Peyer's patch (tissue), 4 donors: ENCODE data around the gene MAP4K1. TPM values are rescaled to one million over a fixed set of nuclear protein-coding genes. Genes with fewer than 3 reads are reported as not detected.
"Not testable (repeated sequence)": the region's sequence is repeated elsewhere in the genome, so short reads cannot be mapped to it uniquely, and the experiment has no call there.

Experiments used
- DNase-seq, 3 donors: peaks; one replicate each; pipeline ENCODE4 v3.0.0-alpha.2; 2017 to 2019
- H3K27ac ChIP-seq, 4 donors: fragments of 200-600 bp; sonication (generic); one replicate each; pipeline ENCODE4 v1.5.1; 2016 to 2019
- H3K27me3 ChIP-seq, 2 donors: fragments of 200-600 bp; sonication (generic); one replicate each; pipeline ENCODE4 v1.5.1; 2019
- H3K36me3 ChIP-seq, 3 donors: fragments of 200-600 bp; sonication (generic); one replicate each; pipeline ENCODE4 v1.5.1; 2016 to 2019
- H3K4me1 ChIP-seq, 4 donors: fragments of 200-600 bp; sonication (generic); one replicate each; pipeline ENCODE4 v1.5.1; 2016 to 2019
- H3K4me3 ChIP-seq, 4 donors: fragments of 200-600 bp; sonication (generic); 1 replicate in 3 of 4; 2 replicates in 1 of 4; pipeline ENCODE4 v1.5.1; 2016 to 2019; ENCODE audit warnings: mild to moderate bottlenecking in 1 of 4
- H3K9me3 ChIP-seq, 4 donors: fragments of 200-600 bp; sonication (generic); one replicate each; pipeline ENCODE4 v1.5.1; 2016 to 2019; ENCODE audit warnings: mild to moderate bottlenecking in 1 of 4
- CTCF ChIP-seq, 6 experiments: fragments of 450-650 bp in 4 of 6; fragments of 200-600 bp in 2 of 6; sonication (generic) in 1 of 6; IDR thresholded peaks; one replicate each; pipeline ENCODE4 v1.5.1; 2017 to 2019; ENCODE audit warnings: antibody characterized with exemption in 6 of 6, mild to moderate bottlenecking in 3 of 6, moderate library complexity in 1 of 6
- POLR2A ChIP-seq, 2 donors: fragments of 450-650 bp; IDR thresholded peaks; one replicate each; pipeline ENCODE4 v1.5.1; 2017; ENCODE audit warnings: antibody characterized with exemption in 2 of 2, mild to moderate bottlenecking in 2 of 2, moderate library complexity in 2 of 2
- total RNA-seq, 4 donors: library from RNA; depleted of rRNA; stranded (reverse); fragments of >200 nt; gene quantifications; one replicate each; pipeline ENCODE4 v1.1.0, GENCODE V29; 2016

MAP4K1 gene
- total RNA-seq, 4 donors from 2014 or later: 7.0 to 116 (median 10.4) TPM

- no peak overlapping the region for H3K4me3 ChIP-seq
Measured at GRCh38 chr19:38583219-38583984, 34.4 kb downstream of the MAP4K1 start.

DNA sequence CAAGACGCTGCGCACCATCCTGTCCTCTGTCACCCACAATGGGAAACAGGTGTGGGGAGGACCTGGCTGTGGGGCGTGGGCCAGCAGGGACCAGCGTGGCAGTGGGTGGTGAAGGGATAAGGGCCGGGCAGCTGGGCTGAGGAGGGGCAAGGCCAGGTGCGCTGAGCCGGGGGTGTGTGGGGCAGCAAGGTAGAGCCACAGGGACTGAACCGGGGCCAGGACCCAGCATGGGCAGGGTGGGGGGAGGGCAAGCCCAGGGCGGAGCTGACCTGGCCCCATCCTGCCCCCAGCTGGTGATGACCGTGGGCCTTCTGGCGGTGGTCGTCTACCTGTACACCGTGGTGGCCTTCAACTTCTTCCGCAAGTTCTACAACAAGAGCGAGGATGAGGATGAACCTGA lies 37.7 kb downstream of the MAP4K1 start:
- Histone ChIP-seq H3K27ac (no peak overlapping the region), H3K4me1 (no peaks in the 10 kb centered on the region), H3K9me3 (no peaks in the 10 kb centered on the region), H3K4me3 (no peak overlapping the region), H3K27me3 (no peaks in the 10 kb centered on the region), H3K36me3 (no peaks in the 10 kb centered on the region)
- TF ChIP-seq POLR2A (IDR thresholded peaks at IDR 0.05) (no peak), CTCF (IDR thresholded peaks at IDR 0.05) (no peak)
- DNase-seq: no peak

More at GRCh38 chr19:38583219-38583984, 34.4 kb downstream of the MAP4K1 start:
- TF ChIP-seq POLR2A (IDR thresholded peaks at IDR 0.05) (no peak), CTCF (IDR thresholded peaks at IDR 0.05) (no peak)
- no peaks in the 10 kb centered on the region for H3K9me3 ChIP-seq
- H3K4me1 ChIP-seq: no peaks in the 10 kb centered on the region
- peak in 2 of 3 donors; percentile 59 to 63 for DNase-seq
- no peaks in the 10 kb centered on the region for H3K36me3 ChIP-seq
- H3K27me3 ChIP-seq: no peaks in the 10 kb centered on the region
- H3K27ac ChIP-seq: peak overlapping the region in 1 of 4 donors; percentile 72

DNA sequence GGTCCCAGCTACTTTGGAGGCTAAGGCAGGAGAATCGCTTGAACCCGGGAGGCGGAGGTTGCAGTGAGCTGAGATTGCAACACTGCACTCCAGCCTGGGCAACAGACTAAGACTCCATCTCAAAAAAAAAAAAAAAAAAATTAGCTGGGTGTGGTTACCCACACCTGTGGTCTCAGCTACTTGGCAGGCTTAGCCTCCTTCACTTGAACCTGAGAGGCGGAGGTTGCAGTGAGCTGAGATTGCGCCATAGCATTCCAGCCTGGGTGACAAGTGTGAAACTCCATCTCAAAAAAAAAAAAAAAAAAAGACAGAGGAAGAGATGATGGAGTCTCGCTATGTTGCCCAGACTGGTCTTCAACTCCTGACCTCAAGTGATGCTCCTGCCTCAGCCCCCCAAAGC lies 38.4 kb downstream of the MAP4K1 start:
- not testable (repeated sequence) for H3K9me3 ChIP-seq, H3K4me3 ChIP-seq, H3K27me3 ChIP-seq, H3K27ac ChIP-seq, H3K36me3 ChIP-seq, H3K4me1 ChIP-seq, DNase-seq

- H3K9me3 ChIP-seq: no peaks in the 10 kb centered on the region
- no peak for DNase-seq
- no peaks in the 10 kb centered on the region for H3K36me3 ChIP-seq
- H3K4me1 ChIP-seq: no peaks in the 10 kb centered on the region
- no peaks in the 10 kb centered on the region for H3K27me3 ChIP-seq
- TF ChIP-seq POLR2A (IDR thresholded peaks at IDR 0.05) (no peak), CTCF (IDR thresholded peaks at IDR 0.05) (no peak)
- no peak overlapping the region for H3K27ac ChIP-seq
- no peak overlapping the region for H3K4me3 ChIP-seq
Measured at GRCh38 chr19:38577826-38578225, 39.9 kb downstream of the MAP4K1 start.

DNA sequence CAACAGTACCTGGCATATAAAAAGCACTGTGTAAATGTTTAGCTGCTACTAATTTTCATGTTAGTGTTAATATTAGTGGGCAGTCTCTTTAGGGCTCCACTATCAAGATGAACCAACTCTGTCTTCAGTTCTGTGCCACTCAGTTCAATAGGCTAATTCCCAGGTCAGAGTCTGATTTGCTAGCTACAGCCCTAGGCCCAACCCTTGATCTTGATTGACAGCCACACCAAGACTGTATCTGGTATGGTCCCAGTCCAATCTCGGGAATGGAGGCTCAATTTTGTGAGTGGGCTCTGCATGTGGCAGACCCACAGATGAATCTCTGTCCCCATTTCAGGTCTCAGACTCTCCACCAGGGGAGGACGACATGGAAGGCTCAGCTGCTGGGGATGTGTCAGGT lies 46.1 kb downstream of the MAP4K1 start:
- H3K4me1 ChIP-seq: no peaks in the 10 kb centered on the region
- no peaks in the 10 kb centered on the region for H3K36me3 ChIP-seq
- DNase-seq: no peak
- no peaks in the 10 kb centered on the region for H3K27me3 ChIP-seq
- no peak overlapping the region for H3K4me3 ChIP-seq
- no peak overlapping the region for H3K27ac ChIP-seq
- no peaks in the 10 kb centered on the region for H3K9me3 ChIP-seq
- TF ChIP-seq CTCF (IDR thresholded peaks at IDR 0.05) (no peak), POLR2A (IDR thresholded peaks at IDR 0.05) (no peak)

DNA sequence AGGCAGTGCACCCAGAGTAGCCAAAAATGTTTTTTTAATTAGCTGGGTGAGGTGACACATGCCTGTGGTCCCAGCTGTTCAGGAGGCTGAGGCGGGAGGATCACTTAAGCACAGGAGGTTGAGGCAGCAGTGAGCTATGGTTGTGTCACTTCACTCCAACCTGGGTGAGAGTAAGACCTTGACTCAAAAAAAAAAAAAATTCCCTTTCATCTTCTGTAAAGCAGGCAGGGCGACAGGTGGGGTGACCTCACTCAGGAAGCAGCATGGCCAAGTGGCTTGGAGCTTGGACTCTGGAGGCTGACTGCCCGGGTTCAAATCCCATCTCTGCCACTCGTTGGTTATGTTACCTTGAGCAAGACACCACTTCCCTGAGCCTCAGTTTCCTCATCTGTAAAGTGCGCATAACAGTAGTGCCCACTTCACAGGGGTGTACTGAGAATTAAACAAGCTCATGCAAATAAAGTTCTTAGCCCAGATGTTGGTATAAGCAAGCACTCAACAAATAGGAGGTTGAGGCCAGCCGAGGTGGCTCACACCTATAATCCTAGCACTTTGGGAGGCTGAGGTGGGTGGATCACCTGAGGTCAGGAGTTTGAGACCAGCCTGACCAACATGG lies 48.3 kb downstream of the MAP4K1 start:
- Histone ChIP-seq H3K4me3 (no peak overlapping the region), H3K27ac (no peak overlapping the region), H3K27me3 (no peaks in the 10 kb centered on the region), H3K9me3 (no peaks in the 10 kb centered on the region), H3K36me3 (no peaks in the 10 kb centered on the region), H3K4me1 (peaks cover 0 to 3% (median 0%) of the 10 kb centered on the region in 4 donors)
- TF ChIP-seq POLR2A (IDR thresholded peaks at IDR 0.05): no peak
- TF ChIP-seq CTCF (IDR thresholded peaks at IDR 0.05): no peak
- no peak for DNase-seq
